HAP-1 (cell line): ENCODE measurements around the gene PLCH1.

Experiments used
- DNase-seq, 2 experiments: peaks; one replicate each; pipeline ENCODE4 v3.0.0-alpha.2; 2016 to 2020; ENCODE audit warnings: low spot score in 2 of 2
- H3K27me3 ChIP-seq: fragments of 250-450 bp; sonication (Bioruptor Pico); 2 replicates; pipeline ENCODE4 v1.5.1; 2020; ENCODE audit warnings: low read depth, mild to moderate bottlenecking, moderate library complexity
- H3K36me3 ChIP-seq: fragments of 250-450 bp; sonication (Bioruptor Pico); replicated peaks from 2 replicates; pipeline ENCODE4 v1.5.1; 2020; ENCODE audit warnings: mild to moderate bottlenecking
- H3K4me1 ChIP-seq: fragments of 250-450 bp; sonication (Bioruptor Pico); 2 replicates; pipeline ENCODE4 v1.5.1; 2020; ENCODE audit warnings: mild to moderate bottlenecking
- H3K4me3 ChIP-seq: fragments of 250-450 bp; sonication (Bioruptor Pico); 2 replicates; pipeline ENCODE4 v1.5.1; 2020; ENCODE audit warnings: mild to moderate bottlenecking, moderate library complexity
- H3K9me3 ChIP-seq: fragments of 250-450 bp; sonication (Bioruptor Pico); 2 replicates; pipeline ENCODE4 v1.5.1; 2020; ENCODE audit warnings: mild to moderate bottlenecking, moderate library complexity
- in situ Hi-C: fragments of 300-500 bp; cut with MboI; formaldehyde crosslinking; loops from 3 replicates; pipeline ENCODE4 v1.14.3; 2020; ENCODE audit warnings: low sequenced_read_pairs, inconsistent platforms, mixed read lengths

The PLCH1 gene

GRCh38 chr3:155331078-155331477, 413.8 kb downstream of the PLCH1 start:
- DNase-seq, result no peak
- in situ Hi-C loops, result loop anchor here (25.0 kb wide), 1 partner anchor 1019 kb away; the partner anchor contains the start of gene DHX36
- H3K4me3 ChIP-seq, result no peak overlapping the region
- no peaks in the 10 kb centered on the region for H3K36me3 ChIP-seq
- H3K27me3 ChIP-seq, result no peaks in the 10 kb centered on the region
- H3K4me1 ChIP-seq, result peaks cover 3% of the 10 kb centered on the region
- no peaks in the 10 kb centered on the region for H3K9me3 ChIP-seq

- H3K4me1 ChIP-seq, result no peaks in the 10 kb centered on the region
- H3K36me3 ChIP-seq, result no peaks in the 10 kb centered on the region
- in situ Hi-C loops, result loop anchor here (25.0 kb wide), 1 partner anchor 1018 kb away; the partner anchor contains the start of gene DHX36
- no peaks in the 10 kb centered on the region for H3K27me3 ChIP-seq
- no peak for DNase-seq
- no peaks in the 10 kb centered on the region for H3K9me3 ChIP-seq
- H3K4me3 ChIP-seq, result no peak overlapping the region
Observed at GRCh38 chr3:155330370-155330769, 414.5 kb downstream of the PLCH1 start.

GRCh38 chr3:155329513-155330048, 415.3 kb downstream of the PLCH1 start:
- Histone ChIP-seq H3K4me3 (no peak overlapping the region), H3K27me3 (no peaks in the 10 kb centered on the region), H3K4me1 (no peaks in the 10 kb centered on the region), H3K9me3 (no peaks in the 10 kb centered on the region), H3K36me3 (no peaks in the 10 kb centered on the region)
- no peak for DNase-seq
- in situ Hi-C loops, result loop anchor here (10.0 to 25.0 kb wide), 3 partner anchors 375 to 1017 kb away; partner anchors contain the start of gene DHX36

GRCh38 chr3:155327871-155328270, 417.0 kb downstream of the PLCH1 start:
- in situ Hi-C loops, result loop anchor here (10.0 to 25.0 kb wide), 3 partner anchors 373 to 1016 kb away; partner anchors contain the start of gene DHX36
- no peak overlapping the region for H3K4me3 ChIP-seq
- DNase-seq, result no peak
- no peaks in the 10 kb centered on the region for H3K27me3 ChIP-seq
- H3K4me1 ChIP-seq, result no peaks in the 10 kb centered on the region
- H3K36me3 ChIP-seq, result no peaks in the 10 kb centered on the region
- no peaks in the 10 kb centered on the region for H3K9me3 ChIP-seq

DNA sequence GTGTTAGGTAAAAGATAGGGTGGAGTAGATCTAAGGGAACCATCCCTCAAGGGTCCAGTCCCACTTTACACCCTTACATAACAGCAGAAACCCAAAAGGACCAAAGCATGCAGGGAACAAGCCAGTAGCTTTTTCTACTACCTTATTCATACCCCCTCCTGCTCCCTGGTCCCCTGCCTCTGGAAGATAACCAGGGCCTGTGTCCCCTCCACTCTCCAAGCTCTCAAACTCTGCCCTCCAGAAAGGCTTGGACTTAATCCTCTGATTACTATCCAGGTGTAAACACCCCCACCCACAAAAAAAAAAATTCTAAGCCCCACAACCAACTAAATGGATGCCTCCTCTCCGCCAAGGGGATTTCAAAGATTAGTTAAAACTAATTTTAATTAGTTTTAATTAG, 417.4 kb downstream of the PLCH1 start:
- in situ Hi-C loops, result loop anchor here (10.0 to 25.0 kb wide), 3 partner anchors 373 to 1015 kb away; partner anchors contain the start of gene DHX36

GRCh38 chr3:155326901-155327300, 418.0 kb downstream of the PLCH1 start:
- in situ Hi-C loops, result loop anchor here (10.0 to 25.0 kb wide), 3 partner anchors 372 to 1015 kb away; partner anchors contain the start of gene DHX36
- Histone ChIP-seq H3K4me3 (no peak overlapping the region), H3K27me3 (no peaks in the 10 kb centered on the region), H3K36me3 (no peaks in the 10 kb centered on the region), H3K4me1 (peaks cover 1% of the 10 kb centered on the region), H3K9me3 (no peaks in the 10 kb centered on the region)
- DNase-seq, result no peak

More for the DNA sequence above, 417.4 kb downstream of the PLCH1 start:
- Histone ChIP-seq H3K36me3 (no peaks in the 10 kb centered on the region), H3K4me3 (no peak overlapping the region), H3K4me1 (no peaks in the 10 kb centered on the region), H3K27me3 (no peaks in the 10 kb centered on the region), H3K9me3 (no peaks in the 10 kb centered on the region)
- no peak for DNase-seq

DNA sequence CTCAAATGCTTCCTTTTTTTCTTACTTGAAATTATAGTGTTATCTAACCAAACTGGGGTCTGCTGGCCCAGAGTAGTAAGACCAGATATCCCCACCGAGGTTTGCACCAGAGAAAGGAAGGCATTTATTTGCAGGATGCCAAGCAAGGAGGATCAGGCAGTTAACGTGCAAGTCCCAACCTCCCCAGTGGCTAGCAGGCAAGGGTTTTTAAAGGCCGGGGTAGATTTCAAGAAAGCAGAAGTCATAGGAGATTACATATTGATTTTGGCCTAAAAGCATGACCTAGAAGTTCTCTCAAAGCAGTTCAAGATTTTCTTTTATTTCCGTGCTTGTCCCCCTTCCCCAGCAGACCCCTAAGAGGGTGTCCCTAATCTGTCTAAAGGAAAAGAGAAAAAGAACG, 418.6 kb downstream of the PLCH1 start:
- in situ Hi-C loops, result loop anchor here (10.0 to 25.0 kb wide), 3 partner anchors 371 to 1014 kb away; partner anchors contain the start of gene DHX36

More for the DNA sequence above, 418.6 kb downstream of the PLCH1 start:
- no peaks in the 10 kb centered on the region for H3K27me3 ChIP-seq
- H3K9me3 ChIP-seq, result no peaks in the 10 kb centered on the region
- no peaks in the 10 kb centered on the region for H3K36me3 ChIP-seq
- no peak overlapping the region for H3K4me3 ChIP-seq
- H3K4me1 ChIP-seq, result peaks cover 6% of the 10 kb centered on the region
- DNase-seq, result no peak
